CD14-positive monocyte (primary cell): ENCODE data around the gene IPO9. TPM values are rescaled to one million over a fixed set of nuclear protein-coding genes. Genes with fewer than 3 reads are reported as not detected.

Source experiments
- DNase-seq, 3 donors: peaks; one replicate each; pipeline ENCODE4 v3.0.0-alpha.2; 2011 to 2022
- H2AFZ ChIP-seq: 2 replicates; pipeline ENCODE4 v1.6.0; 2012; ENCODE audit warnings: mild to moderate bottlenecking, low read depth, low read length, inconsistent platforms; ENCODE audit not compliant: insufficient read depth, poor library complexity, severe bottlenecking
- H3K27ac ChIP-seq, 2 donors: 1 replicate in 1 of 2; 2 replicates in 1 of 2; pipeline ENCODE4 v1.5.1; 2012 to 2013; ENCODE audit warnings: low read length in 2 of 2, control low read depth in 1 of 2, inconsistent platforms in 1 of 2, low read depth in 1 of 2, mild to moderate bottlenecking in 1 of 2
- H3K27me3 ChIP-seq, 2 donors: one replicate each; pipeline versions ENCODE4 v1.6.0 to v1.6.1; 2011 to 2013; ENCODE audit warnings: low read length in 2 of 2; ENCODE audit not compliant: control insufficient read depth in 2 of 2, insufficient read depth in 2 of 2
- H3K36me3 ChIP-seq, 2 donors: replicated peaks in 1 of 2; 1 replicate in 1 of 2; 2 replicates in 1 of 2; pipeline versions ENCODE4 v1.5.1 to v1.6.1; 2012 to 2013; ENCODE audit warnings: low read length in 2 of 2, control low read depth in 1 of 2, inconsistent platforms in 1 of 2, mild to moderate bottlenecking in 1 of 2; ENCODE audit not compliant: insufficient read depth in 2 of 2, control insufficient read depth in 1 of 2
- H3K4me1 ChIP-seq, 2 donors: 1 replicate in 1 of 2; 2 replicates in 1 of 2; pipeline versions ENCODE4 v1.5.1 to v1.6.1; 2012 to 2013; ENCODE audit warnings: low read length in 2 of 2, control low read depth in 1 of 2, inconsistent platforms in 1 of 2, mild to moderate bottlenecking in 1 of 2, moderate library complexity in 1 of 2; ENCODE audit not compliant: insufficient read depth in 2 of 2, control insufficient read depth in 1 of 2
- H3K4me2 ChIP-seq: replicated peaks from 2 replicates; pipeline ENCODE3; 2012; ENCODE audit warnings: low read length, moderate library complexity, mild to moderate bottlenecking; ENCODE audit not compliant: poor library complexity, severe bottlenecking; ENCODE audit errors: extremely low read depth
- H3K4me3 ChIP-seq, 3 experiments: fragments of 200-600 bp in 1 of 3; sonication (generic) in 1 of 3; replicated peaks in 1 of 3; 1 replicate in 2 of 3; 2 replicates in 1 of 3; pipeline ENCODE4 v1.5.1; 2011 to 2013; ENCODE audit warnings: low read length in 3 of 3, mild to moderate bottlenecking in 3 of 3, control low read depth in 2 of 3, low read depth in 2 of 3, inconsistent platforms in 1 of 3, moderate library complexity in 1 of 3
- H3K79me2 ChIP-seq: 2 replicates; pipeline ENCODE4 v1.6.0; 2012; ENCODE audit warnings: mild to moderate bottlenecking, control low read depth, inconsistent platforms, low read length, moderate library complexity; ENCODE audit not compliant: insufficient read depth
- H3K9ac ChIP-seq: 2 replicates; pipeline ENCODE4 v1.6.0; 2017; ENCODE audit warnings: low read length, mild to moderate bottlenecking; ENCODE audit not compliant: insufficient read depth, poor library complexity, severe bottlenecking
- H3K9me3 ChIP-seq, 2 donors: replicated peaks in 1 of 2; 1 replicate in 1 of 2; 2 replicates in 1 of 2; pipeline versions ENCODE4 v1.5.1 to v1.6.1; 2012 to 2013; ENCODE audit warnings: low read length in 2 of 2, control low read depth in 1 of 2; ENCODE audit not compliant: control insufficient read depth in 1 of 2, insufficient read depth in 1 of 2
- H4K20me1 ChIP-seq: 2 replicates; pipeline ENCODE4 v1.6.0; 2012; ENCODE audit warnings: mild to moderate bottlenecking, low read length, control low read depth, moderate library complexity; ENCODE audit not compliant: insufficient read depth
- H3K27ac Mint-ChIP-seq, 7 donors: one replicate each; pipeline ENCODE4 v1.8.0; 2020; ENCODE audit warnings: mild to moderate bottlenecking in 7 of 7, mixed read lengths in 7 of 7, moderate library complexity in 6 of 7, inconsistent platforms in 2 of 7
- H3K27me3 Mint-ChIP-seq, 3 donors: one replicate each; pipeline ENCODE4 v1.8.0; 2021 to 2022; ENCODE audit warnings: low read depth in 3 of 3, mild to moderate bottlenecking in 3 of 3, mixed read lengths in 3 of 3, moderate library complexity in 3 of 3, inconsistent platforms in 1 of 3
- H3K36me3 Mint-ChIP-seq, 2 donors: one replicate each; pipeline ENCODE4 v1.8.0; 2020; ENCODE audit warnings: mixed read lengths in 2 of 2, inconsistent platforms in 1 of 2, mild to moderate bottlenecking in 1 of 2
- H3K4me1 Mint-ChIP-seq: one replicate; pipeline ENCODE4 v1.8.0; 2020; ENCODE audit warnings: mild to moderate bottlenecking, mixed read lengths
- H3K4me3 Mint-ChIP-seq, 2 donors: one replicate each; pipeline ENCODE4 v1.8.0; 2020; ENCODE audit warnings: mild to moderate bottlenecking in 2 of 2, mixed read lengths in 2 of 2, moderate library complexity in 1 of 2
- H3K9me3 Mint-ChIP-seq, 7 donors: one replicate each; pipeline ENCODE4 v1.8.0; 2020 to 2022; ENCODE audit warnings: mixed read lengths in 7 of 7, mild to moderate bottlenecking in 6 of 7, moderate library complexity in 6 of 7, inconsistent platforms in 2 of 7
- CTCF ChIP-seq: fragments of 200-600 bp; IDR thresholded peaks from one replicate; pipeline ENCODE4 v1.8.0; 2022; ENCODE audit warnings: antibody characterized with exemption, mild to moderate bottlenecking
- WGBS: methylation state at CpG from one replicate; pipeline ENCODE4 v1.1.5; 2013; ENCODE audit warnings: missing lambda C conversion rate; ENCODE audit not compliant: insufficient coverage; 5-methylcytosine and 5-hydroxymethylcytosine counted together
- intact Hi-C, 2 donors: fragments of 100-400 bp; cut with micrococcal nuclease; formaldehyde crosslinking; loops; one replicate each; pipeline versions ENCODE4 v1.15.0 to v1.15.1; 2023
- polyA plus RNA-seq, 3 donors: library from polyadenylated mRNA; depleted of rRNA in 1 of 3; unstranded in 2 of 3; stranded (reverse) in 1 of 3; fragments of 300-500 nt in 2 of 3; fragments of >200 nt in 1 of 3; fragmentation: Illumina TruSeq in 2 of 3; gene quantifications; 1 replicate in 2 of 3; 2 replicates in 1 of 3; pipeline ENCODE4 v1.2.3, GENCODE V29; 2012 to 2021

The IPO9 gene
- polyA plus RNA-seq, 3 donors, result 11.3 to 12.6 (median 12.0) TPM

- Histone ChIP-seq H3K9me3 (no peaks in the 10 kb centered on the region), H4K20me1 (no peaks in the 10 kb centered on the region), H3K36me3 (no peaks in the 10 kb centered on the region), H3K4me3 (no peak overlapping the region), H2AFZ (no peak overlapping the region), H3K27ac (no peak overlapping the region), H3K4me1 (no peaks in the 10 kb centered on the region), H3K9ac (no peak overlapping the region), H3K27me3 (no peaks in the 10 kb centered on the region), H3K79me2 (no peaks in the 10 kb centered on the region), H3K4me2 (no peak overlapping the region)
- H3K36me3 Mint-ChIP-seq, result peaks cover 15 to 17% of the 10 kb centered on the region in 2 donors
- H3K9me3 Mint-ChIP-seq, result no peaks in the 10 kb centered on the region
- intact Hi-C loops, result loop anchor here in 1 of 2 donors (5.0 kb wide), 1 partner anchor 39 kb away; no protein-coding TSS in a partner anchor
- no peak overlapping the region for H3K27ac Mint-ChIP-seq
- WGBS, result 92% methylated on average over 2 of the region's 6 CpGs
- no peak for DNase-seq
- TF ChIP-seq CTCF, result no peak
- no peak overlapping the region for H3K4me3 Mint-ChIP-seq
- peaks cover 0 to 4% (median 1%) of the 10 kb centered on the region in 3 donors for H3K27me3 Mint-ChIP-seq
- no peaks in the 10 kb centered on the region for H3K4me1 Mint-ChIP-seq
These were observed 48.0 kb upstream of the IPO9 start for GRCh38 chr1:201780952-201781351.

GRCh38 chr1:201781437-201781836 is 47.5 kb upstream of the IPO9 start:
- WGBS, result no CpG with 5 or more reads among the region's 1 CpG
- Histone ChIP-seq H3K9ac (no peak overlapping the region), H3K4me3 (no peak overlapping the region), H2AFZ (no peak overlapping the region), H3K27ac (no peak overlapping the region), H3K79me2 (no peaks in the 10 kb centered on the region), H3K9me3 (no peaks in the 10 kb centered on the region), H3K36me3 (no peaks in the 10 kb centered on the region), H3K4me2 (no peak overlapping the region), H4K20me1 (no peaks in the 10 kb centered on the region), H3K27me3 (no peaks in the 10 kb centered on the region), H3K4me1 (no peaks in the 10 kb centered on the region)
- DNase-seq, result no peak
- intact Hi-C loops, result loop anchor here in 1 of 2 donors (5.0 kb wide), 1 partner anchor 39 kb away; no protein-coding TSS in a partner anchor
- Mint-ChIP-seq H3K27me3 (peaks cover 0 to 4% (median 1%) of the 10 kb centered on the region in 3 donors), H3K4me1 (no peaks in the 10 kb centered on the region), H3K36me3 (peaks cover 15 to 17% of the 10 kb centered on the region in 2 donors), H3K9me3 (no peaks in the 10 kb centered on the region), H3K27ac (no peak overlapping the region), H3K4me3 (no peak overlapping the region)
- no peak for TF ChIP-seq CTCF
